Measurements from ENCODE around the gene FAM222B.

DNA sequence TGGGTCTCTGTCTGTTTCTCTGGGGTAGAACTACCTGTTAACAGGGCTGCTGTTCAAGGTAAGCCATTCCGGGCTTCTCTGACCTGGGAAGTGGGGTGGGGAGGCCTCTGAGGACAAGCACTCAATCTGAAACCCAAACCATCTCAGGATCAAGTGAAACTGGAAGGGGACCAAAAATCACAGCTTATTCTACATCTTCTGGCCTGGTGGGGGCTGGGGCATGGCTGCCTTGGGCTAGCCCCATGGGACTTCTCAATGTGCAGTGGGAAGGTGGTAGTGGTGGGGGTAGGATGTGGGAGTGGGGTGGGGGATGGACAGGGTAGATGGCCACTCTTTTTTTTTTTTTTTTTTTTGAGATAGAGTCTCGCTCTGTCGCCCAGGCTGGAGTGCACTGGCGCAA, 49.4 kb upstream of the FAM222B start:
- no peak for TF ChIP-seq NR2C2 (CRISPR knock-in tag; IDR thresholded peaks at IDR 0.05)
- no peak for TF ChIP-seq NR2C2 (tag; IDR thresholded peaks at IDR 0.05)
- no peak for TF ChIP-seq TARDBP (IDR thresholded peaks at IDR 0.05)
- TF ChIP-seq, protein P1, sequence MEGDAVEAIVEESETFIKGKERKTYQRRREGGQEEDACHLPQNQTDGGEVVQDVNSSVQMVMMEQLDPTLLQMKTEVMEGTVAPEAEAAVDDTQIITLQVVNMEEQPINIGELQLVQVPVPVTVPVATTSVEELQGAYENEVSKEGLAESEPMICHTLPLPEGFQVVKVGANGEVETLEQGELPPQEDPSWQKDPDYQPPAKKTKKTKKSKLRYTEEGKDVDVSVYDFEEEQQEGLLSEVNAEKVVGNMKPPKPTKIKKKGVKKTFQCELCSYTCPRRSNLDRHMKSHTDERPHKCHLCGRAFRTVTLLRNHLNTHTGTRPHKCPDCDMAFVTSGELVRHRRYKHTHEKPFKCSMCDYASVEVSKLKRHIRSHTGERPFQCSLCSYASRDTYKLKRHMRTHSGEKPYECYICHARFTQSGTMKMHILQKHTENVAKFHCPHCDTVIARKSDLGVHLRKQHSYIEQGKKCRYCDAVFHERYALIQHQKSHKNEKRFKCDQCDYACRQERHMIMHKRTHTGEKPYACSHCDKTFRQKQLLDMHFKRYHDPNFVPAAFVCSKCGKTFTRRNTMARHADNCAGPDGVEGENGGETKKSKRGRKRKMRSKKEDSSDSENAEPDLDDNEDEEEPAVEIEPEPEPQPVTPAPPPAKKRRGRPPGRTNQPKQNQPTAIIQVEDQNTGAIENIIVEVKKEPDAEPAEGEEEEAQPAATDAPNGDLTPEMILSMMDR (IDR thresholded peaks at IDR 0.05 in 2 of 3, conservative IDR thresholded peaks at IDR 0.05 in 1 of 3; ENCODE audit: insufficient read depth in 2 of 3, low read depth in 1 of 3, low read length in 3 of 3): no peak
- TF ChIP-seq TAF1 (IDR thresholded peaks at IDR 0.05; ENCODE audit: control insufficient read depth, extremely low read depth, insufficient read depth, low read length, severe bottlenecking): no peak
- TF ChIP-seq SPI1 (IDR thresholded peaks at IDR 0.05; ENCODE audit: borderline replicate concordance, low read depth, low read length): no peak
- TF ChIP-seq SRF (CRISPR knock-in tag; IDR thresholded peaks at IDR 0.05): no peak
- no peak for TF ChIP-seq NCOA1 (IDR thresholded peaks at IDR 0.05; ENCODE audit: low read depth)
- TF ChIP-seq JUN (IDR thresholded peaks at IDR 0.05; ENCODE audit: borderline replicate concordance, low read depth, low read length): no peak
- no peak for TF ChIP-seq JUN (CRISPR knock-in tag; IDR thresholded peaks at IDR 0.05; ENCODE audit: borderline replicate concordance)
- TF ChIP-seq NR3C1 (CRISPR knock-in tag; IDR thresholded peaks at IDR 0.05): no peak

Data from K562 (cell line).